ENCODE measurements around the gene CDH23.

The CDH23 gene

DNA sequence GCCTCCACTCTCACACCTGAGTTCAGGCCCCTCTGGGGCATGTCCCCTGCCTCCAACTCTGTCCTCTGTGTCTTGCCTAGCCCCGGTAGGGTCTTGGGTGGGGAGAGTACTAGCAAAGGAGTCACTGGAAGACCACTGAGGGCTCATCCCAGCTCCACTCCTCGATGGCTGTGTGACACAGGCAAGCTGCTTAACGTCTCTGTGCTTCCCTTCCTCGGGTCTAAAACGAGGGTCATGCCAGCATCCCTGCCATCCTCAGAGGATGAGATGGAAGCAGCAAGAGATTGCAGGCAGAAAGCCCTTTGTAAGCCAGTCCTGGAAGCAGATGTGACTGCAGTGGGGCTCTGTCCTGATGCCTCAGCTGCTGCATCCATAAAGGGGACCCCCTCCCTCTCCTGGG lies 338.1 kb downstream of the CDH23 start:
- H3K4me3 ChIP-seq = no peak overlapping the region
- no peaks in the 10 kb centered on the region for H3K27me3 ChIP-seq (ENCODE audit: low read depth)
- no peak for DNase-seq (ENCODE audit: low spot score in 2 of 2)
- in situ Hi-C loops (cut with MboI; ENCODE audit: low sequenced_read_pairs) = no loop called here
- no peaks in the 10 kb centered on the region for H3K4me1 ChIP-seq
- H3K9me3 ChIP-seq = no peaks in the 10 kb centered on the region
- no peaks in the 10 kb centered on the region for H3K36me3 ChIP-seq (replicated peaks)

DNA sequence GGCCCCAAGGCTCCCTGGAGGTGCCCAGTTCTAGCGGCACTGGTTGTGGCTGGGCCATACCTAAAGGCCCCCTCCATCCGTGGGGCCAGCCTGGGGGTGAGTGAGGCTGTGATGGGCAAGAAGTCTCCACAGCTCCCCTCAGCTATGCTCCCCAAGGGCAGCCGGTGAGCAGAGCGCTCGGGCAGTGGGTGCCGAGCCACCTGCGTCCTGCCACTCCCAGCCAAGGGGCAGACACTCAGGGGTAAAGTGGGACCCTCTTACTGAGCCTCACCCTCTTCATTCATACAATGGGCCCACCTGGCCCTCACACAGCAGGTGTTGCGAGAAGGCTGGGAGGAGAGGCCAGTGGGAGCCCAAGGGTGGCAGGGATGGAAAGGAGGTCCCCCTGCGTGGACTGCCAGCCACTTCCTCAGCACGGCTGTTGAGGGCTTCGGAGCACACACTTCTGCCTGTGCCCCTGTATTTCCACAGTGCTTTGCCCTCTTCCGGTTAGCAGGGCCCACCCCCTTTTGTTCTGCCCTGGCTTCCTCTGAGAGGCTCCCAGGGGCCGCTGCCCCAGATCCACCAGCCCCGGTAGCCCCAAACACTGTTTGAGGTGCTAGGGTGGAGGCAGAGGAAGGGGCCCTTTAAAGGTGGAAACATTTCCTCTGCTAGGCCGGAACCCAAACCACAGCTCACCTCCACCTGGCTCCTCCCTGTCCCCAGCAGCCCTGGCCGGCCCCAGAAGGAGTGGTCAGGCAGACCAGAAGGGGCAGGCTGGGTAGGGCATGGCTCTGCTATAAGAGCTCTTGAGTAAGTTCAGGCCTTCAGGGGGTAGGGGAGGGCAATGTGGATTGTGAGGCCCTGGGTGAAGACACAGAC lies 339.2 kb downstream of the CDH23 start:
- H3K4me1 ChIP-seq = no peaks in the 10 kb centered on the region
- no peaks in the 10 kb centered on the region for H3K9me3 ChIP-seq
- DNase-seq (ENCODE audit: low spot score in 2 of 2) = no peak
- in situ Hi-C loops (cut with MboI; ENCODE audit: low sequenced_read_pairs) = no loop called here
- no peaks in the 10 kb centered on the region for H3K36me3 ChIP-seq (replicated peaks)
- no peaks in the 10 kb centered on the region for H3K27me3 ChIP-seq (ENCODE audit: low read depth)
- H3K4me3 ChIP-seq = no peak overlapping the region

DNA sequence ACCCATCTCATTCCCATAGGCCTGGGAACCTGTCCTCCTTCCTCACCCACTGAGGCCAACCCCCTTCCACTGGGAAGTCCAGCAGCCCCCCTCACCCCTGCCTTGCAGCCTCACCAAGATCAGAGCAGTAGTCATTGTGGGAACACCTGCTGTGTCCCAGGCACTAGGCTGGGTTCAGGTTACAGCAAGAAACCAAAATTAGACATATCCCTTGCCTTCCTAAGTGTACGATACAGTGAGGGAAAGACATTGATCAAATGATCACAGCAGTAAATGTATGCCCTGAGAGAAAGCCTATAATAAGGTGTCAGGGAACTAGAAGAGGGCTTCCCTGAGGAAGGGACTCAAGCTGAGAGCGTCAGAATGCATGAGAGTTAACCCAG lies 339.8 kb downstream of the CDH23 start:
- no peak for DNase-seq (ENCODE audit: low spot score in 2 of 2)
- H3K9me3 ChIP-seq = no peaks in the 10 kb centered on the region
- H3K27me3 ChIP-seq (ENCODE audit: low read depth) = no peaks in the 10 kb centered on the region
- in situ Hi-C loops (cut with MboI; ENCODE audit: low sequenced_read_pairs) = no loop called here
- no peaks in the 10 kb centered on the region for H3K36me3 ChIP-seq (replicated peaks)
- no peaks in the 10 kb centered on the region for H3K4me1 ChIP-seq
- no peak overlapping the region for H3K4me3 ChIP-seq

DNA sequence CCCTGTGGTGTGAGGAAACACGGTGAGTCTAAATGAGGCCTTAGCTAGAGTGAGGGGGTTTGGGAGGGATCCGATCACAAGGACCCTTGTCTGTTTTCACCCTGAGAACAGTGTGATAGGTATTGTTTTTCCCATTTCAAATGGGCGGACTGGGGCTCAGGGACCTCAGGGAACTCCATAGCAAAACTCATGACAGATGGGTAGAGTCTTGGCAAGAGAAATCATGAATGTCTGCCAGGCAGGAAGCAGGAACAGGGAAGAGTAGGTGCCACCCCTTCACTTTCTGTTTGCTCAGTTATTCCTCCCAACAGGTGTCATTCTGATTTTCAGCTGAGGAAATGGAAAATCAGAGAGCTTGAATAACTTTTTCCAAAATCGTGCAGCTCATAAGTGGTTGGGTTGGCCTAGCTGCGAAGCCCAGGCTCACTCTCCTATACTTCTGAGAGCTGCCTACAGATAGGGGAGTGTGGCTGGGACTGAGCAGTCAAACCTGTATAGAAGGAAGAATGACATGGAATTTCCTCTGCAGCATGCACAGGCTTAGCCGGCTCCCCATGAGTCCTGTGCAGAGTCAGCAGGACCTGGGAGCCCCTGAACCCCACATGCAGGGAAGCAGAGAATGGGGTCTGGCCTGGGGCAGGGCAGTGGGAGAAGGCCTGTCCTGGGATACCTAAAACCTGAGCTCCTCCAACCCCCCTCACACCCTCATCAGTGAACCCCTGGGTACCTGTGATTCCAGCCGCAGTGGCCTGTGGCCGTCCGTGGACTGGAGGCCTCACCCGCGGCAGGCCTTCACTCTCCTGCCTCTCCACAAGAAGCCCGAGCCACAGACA lies 340.5 kb downstream of the CDH23 start:
- no peak for DNase-seq (ENCODE audit: low spot score in 2 of 2)
- Histone ChIP-seq H3K9me3 (no peaks in the 10 kb centered on the region), H3K36me3 (replicated peaks) (no peaks in the 10 kb centered on the region), H3K4me3 (no peak overlapping the region), H3K27me3 (ENCODE audit: low read depth) (no peaks in the 10 kb centered on the region), H3K4me1 (no peaks in the 10 kb centered on the region)
- in situ Hi-C loops (cut with MboI; ENCODE audit: low sequenced_read_pairs) = no loop called here

DNA sequence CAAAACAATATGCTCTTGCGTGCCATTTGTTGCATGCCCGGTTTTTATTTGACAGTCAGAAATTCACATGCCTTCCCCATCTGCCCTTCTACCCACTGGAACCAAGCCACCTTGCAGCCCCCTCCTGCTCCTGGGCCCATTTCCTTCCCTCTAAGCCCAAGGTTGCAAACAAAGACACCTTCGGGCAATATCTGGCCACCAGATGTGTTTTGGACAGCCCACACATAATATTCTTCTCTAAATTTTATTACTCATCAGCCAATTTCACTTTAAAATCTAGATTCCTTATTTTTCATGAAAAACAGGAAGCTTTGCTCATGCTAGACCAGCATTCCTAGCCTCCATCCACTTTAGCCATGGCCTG lies 341.1 kb downstream of the CDH23 start:
- Histone ChIP-seq H3K9me3 (no peaks in the 10 kb centered on the region), H3K27me3 (ENCODE audit: low read depth) (no peaks in the 10 kb centered on the region), H3K4me3 (no peak overlapping the region), H3K36me3 (replicated peaks) (no peaks in the 10 kb centered on the region), H3K4me1 (no peaks in the 10 kb centered on the region)
- in situ Hi-C loops (cut with MboI; ENCODE audit: low sequenced_read_pairs) = no loop called here
- DNase-seq (ENCODE audit: low spot score in 2 of 2) = no peak

DNA sequence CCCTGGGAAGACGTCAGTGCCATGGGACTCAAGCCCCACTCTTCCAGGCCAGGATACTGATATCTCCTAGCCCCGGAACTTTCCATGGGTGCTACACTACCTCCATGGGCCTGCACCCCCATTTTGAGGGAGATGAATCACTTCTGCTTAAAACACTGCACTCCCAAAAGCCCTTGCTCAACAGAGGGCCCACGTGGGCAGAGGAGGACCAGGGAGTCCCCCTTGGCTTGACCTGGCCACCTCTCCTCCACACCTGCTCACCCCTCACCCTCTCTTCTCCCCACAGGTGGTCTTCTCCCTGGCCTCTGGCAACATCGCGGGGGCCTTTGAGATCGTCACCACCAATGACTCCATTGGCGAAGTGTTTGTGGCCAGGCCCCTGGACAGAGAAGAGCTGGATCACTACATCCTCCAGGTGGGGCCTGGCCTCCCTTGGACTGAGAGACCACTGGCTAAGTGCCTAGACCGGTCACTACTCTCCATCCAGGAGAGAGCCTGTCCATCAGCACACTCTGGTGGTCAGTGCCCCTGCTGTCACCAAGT lies 342.7 kb downstream of the CDH23 start:
- no peaks in the 10 kb centered on the region for H3K36me3 ChIP-seq (replicated peaks)
- no peak overlapping the region for H3K4me3 ChIP-seq
- H3K4me1 ChIP-seq = no peaks in the 10 kb centered on the region
- H3K27me3 ChIP-seq (ENCODE audit: low read depth) = no peaks in the 10 kb centered on the region
- in situ Hi-C loops (cut with MboI; ENCODE audit: low sequenced_read_pairs) = no loop called here
- H3K9me3 ChIP-seq = no peaks in the 10 kb centered on the region
- DNase-seq (ENCODE audit: low spot score in 2 of 2) = no peak

DNA sequence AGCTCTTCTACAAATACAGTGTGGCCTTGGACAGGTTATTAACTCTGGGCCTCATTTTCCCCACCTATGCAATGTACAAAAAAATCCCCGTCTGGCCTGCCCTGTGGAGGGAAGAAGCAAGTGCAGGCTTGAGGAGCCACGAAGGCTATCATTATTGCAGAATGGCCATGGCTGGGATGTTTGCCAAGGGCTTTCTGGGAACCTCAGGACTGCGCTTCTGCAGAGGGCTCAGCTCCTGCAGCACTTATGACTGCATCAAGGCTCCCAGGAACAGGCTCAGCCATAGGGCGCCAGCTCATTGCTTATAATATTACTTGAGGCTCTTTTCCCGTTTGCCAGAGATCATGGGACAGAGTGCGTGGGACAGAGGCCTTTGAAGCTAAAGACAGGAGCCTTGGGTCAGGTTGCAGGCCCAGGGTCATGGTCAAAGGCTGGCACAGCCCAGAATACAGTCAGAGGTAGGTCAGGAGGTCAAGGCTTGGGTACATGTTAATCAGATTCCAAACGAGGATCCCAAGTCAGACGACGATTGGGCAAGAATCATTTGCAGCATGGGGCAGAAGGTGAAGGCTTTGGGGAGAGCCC lies 343.4 kb downstream of the CDH23 start:
- no peak for DNase-seq (ENCODE audit: low spot score in 2 of 2)
- no peaks in the 10 kb centered on the region for H3K9me3 ChIP-seq
- in situ Hi-C loops (cut with MboI; ENCODE audit: low sequenced_read_pairs) = no loop called here
- no peaks in the 10 kb centered on the region for H3K36me3 ChIP-seq (replicated peaks)
- H3K4me3 ChIP-seq = no peak overlapping the region
- no peaks in the 10 kb centered on the region for H3K4me1 ChIP-seq
- H3K27me3 ChIP-seq (ENCODE audit: low read depth) = no peaks in the 10 kb centered on the region

DNA sequence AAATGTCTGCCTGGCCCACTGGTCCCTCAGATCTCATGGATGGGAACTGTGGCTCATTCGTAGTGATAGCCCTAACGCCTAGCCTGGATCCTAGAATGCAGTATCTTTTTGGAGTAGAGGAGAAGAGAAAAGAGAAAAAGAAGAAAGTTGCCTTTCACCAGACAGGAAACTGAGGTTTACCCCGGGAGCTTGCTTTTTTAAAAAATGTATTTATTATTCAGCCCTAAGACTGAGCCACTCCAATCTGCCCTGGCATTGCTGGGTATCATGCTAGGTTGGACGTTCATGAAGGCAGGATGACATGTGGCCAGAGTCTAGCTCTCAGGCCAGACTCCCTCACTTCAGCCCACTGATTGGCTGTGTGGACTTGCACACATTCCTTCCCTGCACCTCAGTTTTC lies 344.3 kb downstream of the CDH23 start:
- no peaks in the 10 kb centered on the region for H3K9me3 ChIP-seq
- H3K4me1 ChIP-seq = no peaks in the 10 kb centered on the region
- no peak overlapping the region for H3K4me3 ChIP-seq
- DNase-seq (ENCODE audit: low spot score in 2 of 2) = no peak
- no peaks in the 10 kb centered on the region for H3K36me3 ChIP-seq (replicated peaks)
- H3K27me3 ChIP-seq (ENCODE audit: low read depth) = no peaks in the 10 kb centered on the region
- in situ Hi-C loops (cut with MboI; ENCODE audit: low sequenced_read_pairs) = no loop called here

DNA sequence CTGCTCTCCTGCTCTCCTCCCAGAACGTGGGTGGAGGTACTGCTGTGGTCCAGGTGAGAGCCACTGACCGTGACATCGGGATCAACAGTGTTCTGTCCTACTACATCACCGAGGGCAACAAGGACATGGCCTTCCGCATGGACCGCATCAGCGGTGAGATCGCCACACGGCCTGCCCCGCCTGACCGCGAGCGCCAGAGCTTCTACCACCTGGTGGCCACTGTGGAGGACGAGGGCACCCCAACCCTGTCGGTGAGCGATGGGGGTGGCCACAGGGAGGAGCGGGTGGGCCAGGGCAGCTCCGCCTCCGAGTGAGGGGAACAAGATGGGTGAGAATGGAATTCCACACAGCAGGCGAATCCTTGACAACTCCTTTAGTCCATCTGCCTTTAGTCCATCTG lies 345.0 kb downstream of the CDH23 start:
- DNase-seq (ENCODE audit: low spot score in 2 of 2) = no peak
- Histone ChIP-seq H3K4me3 (no peak overlapping the region), H3K9me3 (no peaks in the 10 kb centered on the region), H3K36me3 (replicated peaks) (no peaks in the 10 kb centered on the region), H3K4me1 (no peaks in the 10 kb centered on the region), H3K27me3 (ENCODE audit: low read depth) (no peaks in the 10 kb centered on the region)
- in situ Hi-C loops (cut with MboI; ENCODE audit: low sequenced_read_pairs) = no loop called here

DNA sequence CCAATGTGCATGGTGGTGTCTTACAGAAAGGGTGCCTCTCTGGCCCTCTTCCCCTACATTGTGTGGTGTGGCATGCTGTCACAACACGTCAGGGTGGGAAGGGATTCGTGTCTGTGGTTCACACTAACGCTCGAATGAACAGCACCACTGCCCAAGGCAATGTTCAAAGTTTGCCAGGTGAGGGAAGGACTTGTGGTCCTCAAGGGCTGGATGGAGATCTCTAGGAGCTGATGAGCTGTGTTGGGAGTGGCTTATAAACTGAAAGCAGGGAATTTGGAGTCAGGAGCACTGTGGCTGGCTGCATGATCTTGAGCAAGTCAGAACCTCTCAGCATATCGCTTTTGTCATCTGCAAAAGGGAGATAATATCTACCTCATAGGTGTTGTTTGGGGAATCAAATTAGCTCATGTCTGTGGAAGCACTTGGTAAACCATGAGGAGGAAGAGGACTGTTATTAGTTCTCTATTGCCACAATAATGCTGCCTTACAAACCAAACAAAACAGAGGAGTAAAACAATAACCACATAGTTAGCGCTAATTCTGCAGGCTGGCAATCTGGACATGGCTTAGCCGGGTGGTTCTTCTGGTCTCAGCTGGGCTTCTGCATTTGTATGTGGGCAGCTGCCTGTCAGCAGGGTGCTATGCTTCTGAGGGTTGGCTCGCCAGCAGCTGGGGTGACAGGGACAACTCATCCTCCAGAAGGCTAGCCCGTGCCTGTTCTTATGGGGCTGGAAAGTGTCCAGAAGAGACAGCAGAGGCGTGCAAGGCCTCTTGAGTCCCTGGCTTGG lies 345.8 kb downstream of the CDH23 start:
- no peaks in the 10 kb centered on the region for H3K27me3 ChIP-seq (ENCODE audit: low read depth)
- H3K36me3 ChIP-seq (replicated peaks) = no peaks in the 10 kb centered on the region
- H3K4me1 ChIP-seq = no peaks in the 10 kb centered on the region
- no peak overlapping the region for H3K4me3 ChIP-seq
- H3K9me3 ChIP-seq = no peaks in the 10 kb centered on the region
- no peak for DNase-seq (ENCODE audit: low spot score in 2 of 2)
- in situ Hi-C loops (cut with MboI; ENCODE audit: low sequenced_read_pairs) = no loop called here

DNA sequence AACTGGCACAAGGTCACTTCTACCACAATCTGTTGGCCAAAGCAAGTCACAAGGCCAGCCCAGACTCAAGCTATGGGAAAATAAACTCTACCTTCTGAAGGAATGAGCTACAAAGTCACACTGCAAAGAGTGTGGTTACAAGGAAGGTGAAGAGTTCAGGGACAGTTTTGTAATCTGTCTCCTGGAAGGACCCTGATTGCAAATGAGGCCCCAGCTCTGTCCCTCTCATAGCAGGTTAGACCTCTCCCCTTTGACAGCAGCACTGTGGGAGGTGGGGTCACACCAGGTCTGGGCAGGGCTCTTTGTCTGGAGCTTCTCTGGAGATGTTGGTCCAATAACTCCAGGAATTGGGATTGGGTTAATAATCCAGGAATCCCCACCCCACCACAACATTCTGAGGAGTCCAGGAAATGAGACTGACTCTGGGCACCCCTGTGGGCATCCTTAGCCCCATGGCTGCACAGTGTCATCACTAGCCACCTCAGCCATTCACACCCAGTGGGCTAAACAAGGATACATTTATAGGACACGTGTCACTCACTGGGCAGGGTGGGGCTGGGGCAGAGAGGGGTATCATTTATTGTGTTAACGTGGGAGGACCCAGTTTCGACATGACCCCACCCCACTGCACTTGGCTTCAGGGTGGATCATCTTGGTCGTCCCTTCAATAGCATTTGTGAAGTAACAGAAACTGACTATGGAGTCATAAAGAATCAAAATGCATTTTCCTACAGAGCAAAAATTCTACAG lies 346.5 kb downstream of the CDH23 start:
- Histone ChIP-seq H3K4me3 (no peak overlapping the region), H3K4me1 (no peaks in the 10 kb centered on the region), H3K36me3 (replicated peaks) (no peaks in the 10 kb centered on the region), H3K27me3 (ENCODE audit: low read depth) (no peaks in the 10 kb centered on the region), H3K9me3 (no peaks in the 10 kb centered on the region)
- DNase-seq (ENCODE audit: low spot score in 2 of 2) = no peak
- in situ Hi-C loops (cut with MboI; ENCODE audit: low sequenced_read_pairs) = no loop called here

DNA sequence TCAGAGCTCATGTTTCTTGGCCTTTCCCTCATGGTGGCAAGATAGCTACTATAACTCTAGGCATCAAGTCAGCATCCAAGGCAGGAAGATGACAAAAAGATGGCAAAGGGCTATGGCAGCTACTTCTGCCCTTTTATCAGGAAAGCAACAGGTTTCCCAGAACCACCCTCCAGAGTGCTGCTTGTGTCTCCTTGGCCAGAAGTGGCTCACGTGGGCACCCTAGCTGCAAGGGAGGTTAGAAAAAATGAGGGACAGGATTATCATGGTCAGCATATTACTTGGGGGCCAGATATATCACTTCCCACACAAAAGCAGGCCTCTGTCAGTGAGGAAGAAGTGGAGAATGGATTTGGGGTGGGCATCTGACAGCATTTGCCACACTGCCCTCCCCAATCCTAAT lies 347.1 kb downstream of the CDH23 start:
- H3K36me3 ChIP-seq (replicated peaks) = no peaks in the 10 kb centered on the region
- H3K27me3 ChIP-seq (ENCODE audit: low read depth) = no peaks in the 10 kb centered on the region
- no peaks in the 10 kb centered on the region for H3K4me1 ChIP-seq
- no peak for DNase-seq (ENCODE audit: low spot score in 2 of 2)
- H3K4me3 ChIP-seq = no peak overlapping the region
- no peaks in the 10 kb centered on the region for H3K9me3 ChIP-seq
- in situ Hi-C loops (cut with MboI; ENCODE audit: low sequenced_read_pairs) = no loop called here

Measured in HAP-1 (cell line).